ENCODE data around the gene NXPH2.
A peak's percentile ranks its signal among the peaks of the same experiment; 100 is the strongest.

NXPH2 gene

GRCh38 chr2:138711812-138712211, 68.4 kb downstream of the NXPH2 start:
- no peak for DNase-seq (ENCODE audit: low spot score)

DNA sequence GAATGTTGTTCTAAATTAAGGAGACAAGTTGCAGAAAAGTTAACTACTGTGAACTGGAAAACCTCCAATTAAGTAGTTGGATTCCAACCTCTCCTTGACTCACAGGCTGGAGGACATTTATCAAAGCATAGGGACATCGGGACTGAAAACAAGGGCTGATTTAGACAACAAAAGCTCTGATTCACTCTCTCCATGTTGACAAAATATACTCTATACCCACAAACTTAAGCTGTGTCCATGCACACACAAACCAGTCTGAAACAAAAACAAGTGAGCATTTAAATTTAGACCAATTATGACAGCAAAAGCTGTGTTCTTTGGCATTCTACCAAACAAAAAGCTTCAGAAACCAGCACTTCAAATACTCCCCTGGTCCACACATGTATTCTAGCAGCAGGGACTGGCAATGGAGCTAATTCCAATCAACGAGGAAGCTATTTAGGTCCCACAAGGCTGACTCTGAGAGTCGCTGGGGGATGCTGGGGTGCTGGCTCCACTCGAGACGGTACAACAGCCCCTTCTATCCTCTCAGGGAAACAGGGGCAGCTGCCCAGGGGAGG, 71.4 kb downstream of the NXPH2 start:
- DNase-seq (ENCODE audit: low spot score), result no peak

GRCh38 chr2:138707392-138708074, 72.7 kb downstream of the NXPH2 start:
- DNase-seq (ENCODE audit: low spot score), result no peak

GRCh38 chr2:138703242-138703641, 76.9 kb downstream of the NXPH2 start:
- no peak for DNase-seq (ENCODE audit: low spot score)

- DNase-seq (ENCODE audit: low spot score), result no peak
These were observed 79.5 kb downstream of the NXPH2 start for GRCh38 chr2:138700716-138701115.

GRCh38 chr2:138699421-138699820, 80.8 kb downstream of the NXPH2 start:
- DNase-seq (ENCODE audit: low spot score), result no peak

GRCh38 chr2:138698428-138698827, 81.8 kb downstream of the NXPH2 start:
- no peak for DNase-seq (ENCODE audit: low spot score)

- DNase-seq (ENCODE audit: low spot score), result no peak
These were observed 88.5 kb downstream of the NXPH2 start for GRCh38 chr2:138691667-138692066.

DNA sequence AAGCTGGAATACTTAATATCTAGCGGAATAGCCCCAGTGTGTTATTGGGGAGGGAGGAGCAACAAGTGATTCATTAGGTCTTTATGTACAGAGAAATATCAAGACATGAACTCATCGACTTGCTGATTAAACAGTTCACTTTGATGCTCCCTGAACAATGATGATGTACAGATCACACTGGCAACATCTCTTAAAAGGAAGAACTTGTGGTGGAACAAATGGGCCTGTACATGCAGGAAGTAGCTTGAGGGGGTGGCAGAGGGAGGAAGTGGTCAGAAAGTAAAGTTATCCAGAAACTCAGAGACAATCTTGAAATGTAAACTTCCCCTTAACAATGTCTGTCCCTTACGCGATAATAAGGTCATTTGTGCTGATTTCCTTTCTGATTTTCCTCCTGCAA, 90.5 kb downstream of the NXPH2 start:
- DNase-seq (ENCODE audit: low spot score), result peak; percentile 1

DNA sequence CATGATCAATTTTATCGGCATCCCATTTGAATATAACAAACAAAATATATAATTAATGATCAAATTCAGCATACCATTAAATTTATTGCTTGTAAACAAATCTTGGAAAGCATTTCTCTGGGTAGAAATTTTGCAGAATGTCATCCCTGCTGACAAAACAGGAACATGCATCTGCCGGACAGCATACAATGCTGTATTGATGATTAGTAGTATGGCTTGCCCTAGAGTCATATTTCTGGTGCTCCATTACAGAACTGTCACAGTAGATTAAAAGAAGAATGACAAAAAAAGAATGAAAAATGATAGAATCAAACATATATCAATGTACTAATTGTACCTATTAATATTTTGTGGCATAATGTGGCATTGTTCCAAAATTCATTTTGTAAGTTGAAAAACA, 98.0 kb downstream of the NXPH2 start:
- DNase-seq (ENCODE audit: low spot score), result no peak

DNA sequence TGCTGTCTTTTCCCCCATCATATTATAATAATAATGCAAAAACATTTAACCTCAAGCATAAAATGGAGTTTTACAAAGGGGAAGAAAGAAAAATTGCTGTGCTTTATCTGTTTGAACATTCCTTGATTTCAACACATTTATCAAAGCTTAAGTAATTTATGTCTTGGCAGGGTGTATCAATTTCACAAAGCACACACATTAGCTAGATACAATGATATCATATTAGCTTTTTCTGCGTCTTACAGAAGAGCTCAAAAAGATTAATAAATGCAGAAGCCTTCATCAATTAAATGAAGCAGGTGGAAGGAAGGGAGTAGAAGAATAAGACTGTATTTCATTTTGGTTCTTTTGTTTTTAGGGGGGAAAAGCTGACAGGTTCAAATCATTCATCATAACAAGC, 103.0 kb downstream of the NXPH2 start:
- no peak for DNase-seq (ENCODE audit: low spot score)

DNA sequence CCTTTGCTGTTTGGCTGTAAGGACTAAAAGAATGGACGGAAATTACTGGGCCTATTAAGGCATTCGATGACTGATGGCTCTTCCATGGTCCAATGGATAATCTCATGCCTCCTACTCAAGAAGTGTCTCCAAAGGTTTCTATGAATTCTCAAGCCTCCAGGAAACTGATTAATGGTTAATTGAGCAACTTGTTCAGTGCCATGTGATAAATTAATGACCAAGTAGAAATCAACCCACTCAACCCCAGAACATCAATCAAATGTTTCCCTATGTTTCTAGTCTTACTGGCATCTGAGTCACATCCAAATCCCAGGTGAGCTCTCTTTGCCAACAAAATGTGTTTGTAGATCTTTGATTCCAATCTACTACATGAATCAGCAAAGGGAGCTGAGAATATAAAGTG, 103.6 kb downstream of the NXPH2 start:
- no peak for DNase-seq (ENCODE audit: low spot score)

DNA sequence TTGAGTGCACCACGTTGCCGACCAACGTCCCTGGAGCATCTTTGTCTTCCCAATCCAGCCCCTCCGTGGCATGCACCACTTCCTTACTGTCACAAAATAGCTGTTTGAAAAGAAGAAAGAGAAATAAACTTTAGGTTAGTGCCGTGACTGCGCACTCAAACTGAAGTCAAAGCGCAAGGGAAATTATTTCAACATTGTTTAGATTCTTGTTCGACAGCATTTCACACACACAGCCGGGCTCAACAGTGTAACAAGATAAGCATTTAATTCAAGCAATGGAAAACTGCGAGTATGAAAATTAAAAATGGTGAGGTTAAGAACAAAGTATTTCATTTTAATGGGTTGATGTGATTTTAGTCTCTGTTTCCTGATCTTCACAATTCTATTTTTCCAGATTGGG, 108.6 kb downstream of the NXPH2 start:
- no peak for DNase-seq (ENCODE audit: low spot score)

GRCh38 chr2:138670734-138671133, 109.5 kb downstream of the NXPH2 start:
- DNase-seq (ENCODE audit: low spot score), result no peak

DNA sequence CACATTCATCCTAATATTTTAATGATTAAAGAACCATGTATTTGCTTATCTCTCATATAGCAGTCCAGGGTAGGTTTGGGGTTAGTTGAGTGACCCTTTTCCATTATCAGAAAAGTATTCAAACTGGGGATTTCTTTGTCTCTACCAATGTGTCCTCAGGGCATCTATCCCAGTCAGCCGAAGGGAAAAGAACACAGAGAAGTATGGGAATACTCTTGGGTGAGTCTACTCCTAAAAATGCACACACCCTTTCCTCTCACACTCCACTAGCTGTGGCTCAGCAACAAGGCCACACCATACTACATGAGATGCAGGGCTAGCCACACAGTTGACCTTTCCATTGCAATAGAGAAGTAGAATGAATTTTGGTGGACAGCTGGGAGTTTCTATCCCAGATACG, 114.3 kb downstream of the NXPH2 start:
- DNase-seq (ENCODE audit: low spot score), result no peak

DNA sequence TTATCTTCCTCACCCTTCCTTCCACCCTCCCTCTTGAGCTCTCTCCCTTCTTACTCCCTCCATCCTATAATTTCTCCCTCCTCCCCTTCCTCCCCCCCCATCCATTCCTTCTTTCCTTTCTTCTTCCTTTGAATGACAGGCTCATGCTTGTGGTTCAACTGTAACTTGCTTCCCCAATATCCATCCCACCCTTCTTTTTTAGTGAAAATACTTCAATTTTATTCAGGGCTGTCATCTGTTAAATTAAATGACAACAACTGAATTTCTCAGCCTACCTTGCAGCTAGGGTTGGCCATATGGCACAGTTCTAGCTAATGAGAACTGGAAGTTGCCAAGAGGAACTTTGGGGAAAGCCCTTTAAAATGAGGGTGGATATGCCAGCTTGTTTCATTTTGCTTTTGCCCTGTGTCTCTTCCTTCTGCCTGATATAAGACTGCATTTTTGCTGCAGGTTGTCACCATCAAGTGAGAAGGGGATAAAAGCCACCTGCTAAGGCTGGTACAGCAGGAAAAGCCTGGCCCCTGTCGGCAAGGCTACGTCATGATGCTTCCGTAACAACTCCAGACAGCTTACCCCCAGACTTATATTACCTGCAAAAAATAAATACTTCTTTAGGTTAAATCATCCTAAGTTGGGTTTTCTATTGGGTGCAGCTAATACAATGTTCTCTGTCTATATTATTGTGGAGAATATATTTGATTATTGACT, 121.8 kb downstream of the NXPH2 start:
- no peak for DNase-seq (ENCODE audit: low spot score)

DNA sequence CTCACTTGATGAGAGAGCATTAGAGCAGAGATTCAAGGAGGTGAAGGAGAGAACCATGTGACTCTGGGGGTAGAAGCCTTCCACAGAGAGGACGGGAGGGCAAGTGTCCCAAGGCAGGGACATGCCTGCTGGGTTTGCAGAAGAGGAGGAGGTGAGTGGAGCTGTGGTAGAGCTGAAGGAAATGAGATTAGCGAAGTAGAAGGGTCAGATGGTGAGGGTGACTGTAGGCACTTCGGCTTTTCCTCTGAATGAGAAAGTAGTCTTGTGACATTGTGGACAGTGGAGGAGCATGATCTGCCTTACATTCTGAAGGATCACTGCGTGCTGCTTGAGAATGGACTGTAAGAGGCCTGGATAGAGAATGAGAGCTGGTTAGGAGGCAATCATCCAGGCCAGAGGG, 126.0 kb downstream of the NXPH2 start:
- no peak for DNase-seq (ENCODE audit: low spot score)

DNA sequence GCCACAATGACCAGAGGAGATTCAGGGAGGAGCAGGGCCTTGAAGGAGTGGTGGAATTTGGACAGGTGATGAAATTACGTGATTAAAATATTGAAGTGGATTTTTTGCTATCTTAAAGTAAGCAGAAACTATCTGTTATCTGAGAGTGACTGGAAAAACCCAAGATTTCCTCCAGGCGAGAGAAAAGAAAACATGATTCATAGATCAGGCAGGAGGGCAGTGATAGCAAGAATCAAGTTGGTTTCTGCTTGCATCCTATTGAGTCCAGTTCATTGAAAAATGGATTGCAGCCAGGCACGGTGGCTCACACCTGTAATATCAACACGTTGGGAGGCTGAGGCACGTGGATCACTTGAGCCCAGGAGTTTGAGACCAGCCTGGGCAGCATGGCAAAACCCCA, 127.8 kb downstream of the NXPH2 start:
- DNase-seq (ENCODE audit: low spot score), result no peak

- no peak for DNase-seq (ENCODE audit: low spot score)
These were observed 130.6 kb downstream of the NXPH2 start for GRCh38 chr2:138649571-138649970.

GRCh38 chr2:138648606-138649005, 131.6 kb downstream of the NXPH2 start:
- DNase-seq (ENCODE audit: low spot score), result no peak

GRCh38 chr2:138644776-138645175, 135.4 kb downstream of the NXPH2 start:
- peak; percentile 2 for DNase-seq (ENCODE audit: low spot score)

DNA sequence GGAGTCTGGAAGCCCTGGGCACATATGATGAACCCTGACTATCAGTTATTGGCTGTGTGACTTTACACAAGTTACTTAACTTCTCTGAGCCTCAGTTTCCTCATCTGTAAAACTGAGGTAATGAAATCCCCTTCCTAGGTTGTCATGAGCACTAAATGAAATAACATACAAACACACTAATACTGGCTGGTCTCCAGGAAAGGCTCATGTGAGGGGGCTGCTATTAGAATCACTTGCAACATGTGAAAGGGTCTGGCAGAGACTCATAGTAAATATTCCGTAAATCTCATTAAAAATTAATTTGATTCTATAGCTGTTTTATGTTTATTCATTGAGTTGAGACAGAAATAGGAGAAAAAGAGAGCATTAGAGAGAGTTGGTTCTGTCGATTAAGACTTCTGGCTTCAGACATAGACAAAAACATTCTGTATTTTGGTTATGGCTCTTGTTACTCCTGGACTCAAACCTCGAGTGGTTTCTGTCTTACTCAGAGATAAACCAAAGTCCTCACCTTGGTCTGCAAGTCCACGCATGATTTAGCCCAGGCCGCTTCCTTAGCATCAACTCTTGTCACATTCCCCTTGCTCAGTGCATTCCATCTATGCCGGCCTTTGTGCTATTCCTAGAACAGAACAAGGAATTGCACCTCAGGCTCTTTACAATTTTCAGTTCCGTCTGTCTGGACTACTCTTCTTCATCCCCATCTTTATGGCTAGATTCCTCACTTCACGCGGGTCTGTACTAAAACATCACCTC, 139.1 kb downstream of the NXPH2 start:
- no peak for DNase-seq (ENCODE audit: low spot score)

GRCh38 chr2:138637686-138638085, 142.5 kb downstream of the NXPH2 start:
- no peak for DNase-seq (ENCODE audit: low spot score)

Data from activated CD4-positive, alpha-beta T cell treated with anti-CD3 and anti-CD28 coated beads, Interleukin-2, Interleukin-4, amounts not matched to agents 100 ng/mL and 50 ng/mL, durations not matched to agents 16 hours and 8 hours (primary cell).